Measurements from ENCODE around the gene OR10G6. TPM values are rescaled to one million over a fixed set of nuclear protein-coding genes. Genes with fewer than 3 reads are reported as not detected.
"Not testable (repeated sequence)": the region's sequence is repeated elsewhere in the genome, so short reads cannot be mapped to it uniquely, and the experiment has no call there.

OR10G6 gene
- total RNA-seq, 1 donor from 2014 or later, result not detected

- Histone ChIP-seq H3K9me3 (no peaks in the 10 kb centered on the region), H3K4me1 (no peaks in the 10 kb centered on the region), H3K36me3 (no peaks in the 10 kb centered on the region), H3K27me3 (no peaks in the 10 kb centered on the region), H3K4me3 (no peak within 1 kb of the TSS), H3K27ac (no peak within 1 kb of the TSS)
- intact Hi-C loops (cut with DNase I), result no loop called here
- TF ChIP-seq POLR2A (IDR thresholded peaks at IDR 0.05) (no peak), CTCF (IDR thresholded peaks at IDR 0.05) (no peak), POLR2AphosphoS5 (IDR thresholded peaks at IDR 0.05; ENCODE audit: insufficient read depth in 1 of 2, low read depth in 1 of 2) (no peak)
- DNase-seq (ENCODE audit: extremely low spot score in 2 of 2), result no peak
These were observed 31.5 kb upstream of the OR10G6 start, which contains the start of gene OR10G8 for GRCh38 chr11:124026498-124026897. Gene OR10G8, plus strand, starts transcription at chr11:124026798. Its CDS starts 2,825 bp downstream, at chr11:124029623.

- H3K27me3 ChIP-seq; H3K27ac ChIP-seq; H3K4me1 ChIP-seq; intact Hi-C loops (cut with DNase I); H3K36me3 ChIP-seq; H3K9me3 ChIP-seq; H3K4me3 ChIP-seq; DNase-seq (ENCODE audit: extremely low spot score in 2 of 2): not testable (repeated sequence)
These were observed 20.9 kb upstream of the OR10G6 start for GRCh38 chr11:124015837-124016236.

- Histone ChIP-seq H3K9me3 (no peaks in the 10 kb centered on the region), H3K4me3 (no peak within 1 kb of the TSS), H3K27ac (no peak within 1 kb of the TSS), H3K27me3 (no peaks in the 10 kb centered on the region), H3K36me3 (no peaks in the 10 kb centered on the region), H3K4me1 (no peaks in the 10 kb centered on the region)
- intact Hi-C loops (cut with DNase I), result no loop called here
- no peak for DNase-seq (ENCODE audit: extremely low spot score in 2 of 2)
- TF ChIP-seq CTCF (IDR thresholded peaks at IDR 0.05), result no peak
- no peak for TF ChIP-seq POLR2A (IDR thresholded peaks at IDR 0.05)
- no peak for TF ChIP-seq POLR2AphosphoS5 (IDR thresholded peaks at IDR 0.05; ENCODE audit: insufficient read depth in 1 of 2, low read depth in 1 of 2)
These were observed 17.7 kb upstream of the OR10G6 start, which contains the start of gene OR10G4 for GRCh38 chr11:124012697-124013096. Gene OR10G4, plus strand, starts transcription at chr11:124012997. Its CDS starts 2,578 bp downstream, at chr11:124015575.

GRCh38 chr11:123979311-123979710 lies 15.7 kb downstream of the OR10G6 start:
- intact Hi-C loops (cut with DNase I), result no loop called here
- no peak overlapping the region for H3K4me3 ChIP-seq
- H3K9me3 ChIP-seq, result no peaks in the 10 kb centered on the region
- H3K36me3 ChIP-seq, result no peaks in the 10 kb centered on the region
- no peak overlapping the region for H3K27ac ChIP-seq
- H3K27me3 ChIP-seq, result no peaks in the 10 kb centered on the region
- H3K4me1 ChIP-seq, result no peaks in the 10 kb centered on the region
- DNase-seq (ENCODE audit: extremely low spot score in 2 of 2), result no peak
- TF ChIP-seq CTCF (IDR thresholded peaks at IDR 0.05) (no peak), POLR2A (IDR thresholded peaks at IDR 0.05) (no peak), POLR2AphosphoS5 (IDR thresholded peaks at IDR 0.05; ENCODE audit: insufficient read depth in 1 of 2, low read depth in 1 of 2) (no peak)

- no peak within 1 kb of the TSS for H3K27ac ChIP-seq
- no peaks in the 10 kb centered on the region for H3K27me3 ChIP-seq
- intact Hi-C loops (cut with DNase I), result no loop called here
- no peaks in the 10 kb centered on the region for H3K4me1 ChIP-seq
- H3K9me3 ChIP-seq, result no peaks in the 10 kb centered on the region
- no peak within 1 kb of the TSS for H3K4me3 ChIP-seq
- TF ChIP-seq POLR2A (IDR thresholded peaks at IDR 0.05) (no peak), CTCF (IDR thresholded peaks at IDR 0.05) (no peak), POLR2AphosphoS5 (IDR thresholded peaks at IDR 0.05; ENCODE audit: insufficient read depth in 1 of 2, low read depth in 1 of 2) (no peak)
- no peak for DNase-seq (ENCODE audit: extremely low spot score in 2 of 2)
- no peaks in the 10 kb centered on the region for H3K36me3 ChIP-seq
These were observed 17.1 kb downstream of the OR10G6 start, which contains the start of gene OR10S1 for GRCh38 chr11:123977731-123978347. Gene OR10S1, minus strand, starts transcription at chr11:123977781. Its CDS starts 117 bp downstream, at chr11:123977664.

Data from vagina (tissue), 2 donors.